ENCODE results near the gene TMEM203. TPM values are rescaled to one million over a fixed set of nuclear protein-coding genes. Genes with fewer than 3 reads are reported as not detected.

Gene TMEM203, protein sequence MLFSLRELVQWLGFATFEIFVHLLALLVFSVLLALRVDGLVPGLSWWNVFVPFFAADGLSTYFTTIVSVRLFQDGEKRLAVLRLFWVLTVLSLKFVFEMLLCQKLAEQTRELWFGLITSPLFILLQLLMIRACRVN
- 32.7 to 35.5 TPM (median 33.0 TPM) in 3 replicates for total RNA-seq

- H3K27ac Mint-ChIP-seq = peak within 1 kb of the TSS; percentile 96
- TF ChIP-seq CTCF (IDR thresholded peaks at IDR 0.05; ENCODE audit: unreplicated experiment) = no peak
- peaks cover 37% of the 10 kb centered on the region for H3K4me1 Mint-ChIP-seq
- H3K4me3 Mint-ChIP-seq = peak within 1 kb of the TSS; percentile 95
- DNase-seq (ENCODE audit: low spot score in 2 of 2, unreplicated experiment in 2 of 2) = peak; percentile 95 to 96
- H3K36me3 Mint-ChIP-seq = peaks cover 10% of the 10 kb centered on the region
- no peaks in the 10 kb centered on the region for H3K27me3 Mint-ChIP-seq (ENCODE audit: low read depth)
- no peaks in the 10 kb centered on the region for H3K9me3 Mint-ChIP-seq
Measured at GRCh38 chr9:137205126-137206069, at the start of gene TMEM203, which contains the start of gene NDOR1. Gene TMEM203 (minus strand): TSS chr9:137205648. CDS start chr9:137205414, 234 bp downstream. Gene NDOR1 (plus strand): TSS chr9:137205700. CDS start chr9:137205778, 78 bp downstream.

DNA sequence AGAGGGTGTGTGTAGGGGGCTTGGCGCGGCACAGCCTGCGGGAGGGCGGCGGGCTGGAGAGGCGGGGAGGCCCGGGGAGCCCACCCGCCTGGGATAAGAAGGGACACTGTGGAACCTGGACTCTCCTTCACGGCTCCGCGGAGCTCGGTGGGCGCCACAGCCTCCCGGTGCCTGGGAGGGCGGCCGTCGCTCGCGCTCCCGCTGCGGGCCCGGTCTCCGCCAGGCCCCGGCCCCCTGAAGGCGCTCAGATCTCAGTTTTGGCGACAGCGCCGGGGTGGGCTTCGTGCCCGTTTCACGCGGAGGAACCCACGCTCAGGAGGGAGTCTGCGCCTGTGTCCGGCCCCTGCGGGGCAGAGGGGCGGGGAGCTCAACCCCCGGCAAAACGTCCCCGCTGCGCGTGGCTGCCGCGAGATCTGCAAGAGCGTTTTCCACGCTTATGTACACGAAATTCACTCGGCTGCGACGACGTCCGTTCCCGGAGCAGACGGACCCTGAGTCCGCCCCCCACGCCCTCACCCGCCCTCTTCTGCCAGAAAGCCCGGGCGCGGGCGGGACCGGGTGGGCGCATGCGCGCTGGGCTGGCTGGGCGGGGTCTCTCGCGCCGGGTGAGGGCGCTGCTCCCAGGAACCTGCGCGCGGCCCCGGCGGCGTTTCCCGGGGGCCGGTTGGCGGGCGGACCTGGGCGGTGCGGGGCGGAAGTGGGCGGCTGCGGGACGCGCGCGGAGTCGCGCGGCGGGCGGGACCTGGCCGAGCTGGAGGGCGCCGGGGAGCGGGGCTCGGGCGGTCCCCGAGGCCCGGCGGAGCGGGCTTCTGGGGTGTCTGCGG lies 49.4 kb upstream of the TMEM203 start, which contains the start of gene NELFB:
Gene NELFB (plus strand): TSS at position 704 of the 824 bp plus-strand sequence.
- Mint-ChIP-seq H3K9me3 (no peaks in the 10 kb centered on the region), H3K4me1 (peaks cover 14% of the 10 kb centered on the region), H3K36me3 (no peaks in the 10 kb centered on the region), H3K27ac (peak within 1 kb of the TSS; percentile 51), H3K27me3 (ENCODE audit: low read depth) (no peaks in the 10 kb centered on the region), H3K4me3 (peak within 1 kb of the TSS; percentile 89)
- peak; percentile 92 to 99 for DNase-seq (ENCODE audit: low spot score in 2 of 2, unreplicated experiment in 2 of 2)
- no peak for TF ChIP-seq CTCF (IDR thresholded peaks at IDR 0.05; ENCODE audit: unreplicated experiment)

GRCh38 chr9:137253717-137254623 lies 48.5 kb upstream of the TMEM203 start:
- H3K27ac Mint-ChIP-seq = peak overlapping the region; percentile 51
- H3K4me1 Mint-ChIP-seq = peaks cover 14% of the 10 kb centered on the region
- peak overlapping the region; percentile 84 for H3K4me3 Mint-ChIP-seq

GRCh38 chr9:137252555-137253506 lies 47.4 kb upstream of the TMEM203 start:
- Mint-ChIP-seq H3K9me3 (no peaks in the 10 kb centered on the region), H3K4me3 (no peak overlapping the region), H3K36me3 (no peaks in the 10 kb centered on the region), H3K27me3 (ENCODE audit: low read depth) (no peaks in the 10 kb centered on the region), H3K27ac (no peak overlapping the region), H3K4me1 (peaks cover 14% of the 10 kb centered on the region)
- no peak for DNase-seq (ENCODE audit: low spot score in 2 of 2, unreplicated experiment in 2 of 2)
- TF ChIP-seq CTCF (IDR thresholded peaks at IDR 0.05; ENCODE audit: unreplicated experiment) = no peak

More at GRCh38 chr9:137253717-137254623, 48.5 kb upstream of the TMEM203 start:
- Mint-ChIP-seq H3K36me3 (no peaks in the 10 kb centered on the region), H3K27me3 (ENCODE audit: low read depth) (no peaks in the 10 kb centered on the region), H3K9me3 (no peaks in the 10 kb centered on the region)
- TF ChIP-seq CTCF (IDR thresholded peaks at IDR 0.05; ENCODE audit: unreplicated experiment) = no peak
- no peak for DNase-seq (ENCODE audit: low spot score in 2 of 2, unreplicated experiment in 2 of 2)
